NOMO-1 treated with DMSO at 0.1 percent for 48 hours (cell line): ENCODE data around the gene UQCC2.

ENCODE experiments used
- DNase-seq: peaks from one replicate; lab custom pipeline; 2025; ENCODE audit not compliant: unreplicated experiment; lab: John Stamatoyannopoulos, UW

UQCC2 gene

DNA sequence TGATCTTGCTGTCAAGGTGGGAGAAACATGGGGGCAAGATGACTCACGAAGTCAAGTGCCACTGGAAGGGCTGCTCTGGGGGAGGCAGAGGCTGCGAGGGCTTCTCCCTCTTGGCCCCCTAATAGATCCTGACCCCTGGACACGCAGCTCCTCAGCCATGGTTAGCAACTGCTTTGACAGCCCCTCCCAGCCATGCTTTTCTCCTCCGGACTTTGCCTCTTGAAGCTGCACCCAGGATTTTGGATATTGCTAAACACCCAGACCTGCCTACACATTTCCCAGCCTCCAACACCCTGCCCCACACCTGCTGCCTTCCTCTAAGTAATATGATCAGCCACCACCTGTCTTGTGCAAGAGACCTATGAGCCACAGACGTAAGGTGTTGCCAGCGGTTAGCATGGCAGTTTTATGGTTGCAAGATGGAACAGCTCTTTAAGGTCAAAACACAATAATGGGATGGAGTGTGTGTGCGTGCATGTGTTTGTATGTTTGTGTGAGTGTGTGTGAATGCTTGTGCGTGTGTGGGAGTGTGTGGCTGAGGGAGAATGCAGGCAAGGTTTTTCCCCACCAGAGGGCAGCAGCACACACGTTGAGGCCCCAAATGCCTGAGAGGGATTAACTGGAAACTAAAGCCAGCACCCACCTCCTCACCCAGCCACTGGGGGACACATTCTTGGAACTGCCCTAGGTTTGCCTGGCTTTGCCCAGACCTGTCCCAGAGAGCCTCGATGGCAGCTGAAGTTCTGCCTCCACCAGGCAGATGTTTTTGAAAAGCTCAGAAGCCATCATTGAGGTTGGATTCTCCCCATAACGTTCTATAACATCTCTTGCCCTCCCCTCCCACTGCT, 32.7 kb upstream of the UQCC2 start:
- DNase-seq: peak; percentile 45

DNA sequence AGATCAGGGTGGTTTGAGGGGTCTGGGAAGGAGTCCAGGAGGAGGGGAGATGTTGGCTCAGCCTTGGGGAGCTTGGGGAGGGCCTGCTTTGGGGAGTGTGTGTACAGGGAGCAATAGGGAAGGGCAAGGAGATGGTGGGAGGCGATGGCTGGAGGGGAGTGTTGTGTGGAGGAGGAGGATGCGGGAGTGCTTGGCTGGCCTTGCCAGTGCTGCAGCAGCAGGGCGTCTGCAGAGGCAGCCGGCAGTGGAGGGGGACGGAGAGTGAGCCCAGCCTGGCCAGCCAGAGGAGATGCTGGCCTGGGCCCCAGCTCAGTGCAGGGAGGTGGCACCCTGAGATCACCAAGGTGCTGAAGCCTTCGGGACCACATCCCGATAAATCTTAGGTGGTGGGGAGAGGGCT, 31.3 kb upstream of the UQCC2 start:
- no peak for DNase-seq

DNA sequence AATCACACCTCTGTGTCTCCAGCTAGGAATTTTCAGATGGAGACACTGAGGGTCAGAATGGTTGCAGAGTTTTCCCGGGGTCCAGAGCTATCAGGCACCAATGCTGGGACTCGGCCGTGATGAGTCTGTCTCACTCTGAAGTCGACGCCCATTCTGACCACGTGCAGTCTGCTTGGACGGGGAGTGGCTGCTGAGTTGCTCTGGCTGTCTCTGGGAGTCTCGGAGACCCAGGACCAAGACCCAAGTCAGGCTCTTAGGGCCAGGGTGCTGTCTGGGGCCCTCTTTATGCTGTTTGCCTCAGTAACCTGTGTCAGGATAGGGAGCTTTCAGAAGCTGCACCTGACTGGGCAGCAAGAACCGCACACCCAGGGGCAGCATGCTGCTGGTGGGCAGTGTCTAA, 30.6 kb upstream of the UQCC2 start:
- DNase-seq: no peak

DNA sequence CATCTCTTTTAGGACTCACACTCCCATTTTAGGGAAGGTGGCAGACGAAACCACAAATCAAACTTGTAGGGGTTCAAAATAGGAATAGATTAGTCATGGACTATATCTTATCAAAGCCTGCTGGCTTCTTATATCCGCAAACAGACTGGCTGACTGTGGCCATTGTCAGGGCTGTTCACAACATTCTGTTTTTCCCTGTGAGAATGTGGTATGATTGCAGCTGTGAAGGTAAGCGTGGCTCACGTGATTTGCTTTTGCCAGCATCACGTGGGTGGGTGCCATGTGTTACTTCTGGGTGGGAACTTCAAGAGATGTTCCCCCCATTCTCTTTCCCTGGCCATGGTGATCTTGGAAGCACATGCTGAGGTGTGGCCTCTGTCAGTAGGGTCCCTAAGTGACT, 29.3 kb upstream of the UQCC2 start:
- DNase-seq: no peak

DNA sequence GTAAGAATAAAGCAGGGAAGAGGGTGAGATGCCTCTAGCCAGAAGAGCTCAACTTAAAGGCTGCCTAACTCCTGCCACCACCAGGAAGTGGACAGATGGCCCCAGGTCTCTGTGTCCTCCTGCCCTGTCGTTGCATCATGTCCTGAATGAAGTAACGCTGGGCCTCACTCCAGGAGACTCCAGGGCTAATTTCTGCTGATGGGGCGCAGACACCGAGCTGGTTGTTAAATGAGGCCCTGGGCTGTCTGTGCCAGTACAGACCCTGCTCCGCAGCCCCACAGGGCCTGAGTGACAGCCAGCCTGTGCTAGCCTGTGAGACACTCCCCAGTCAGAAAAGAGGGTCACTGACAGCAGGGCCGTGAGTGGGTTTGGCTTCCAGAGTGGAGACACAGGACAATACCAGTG, 28.7 kb upstream of the UQCC2 start:
- peak; percentile 6 for DNase-seq

DNA sequence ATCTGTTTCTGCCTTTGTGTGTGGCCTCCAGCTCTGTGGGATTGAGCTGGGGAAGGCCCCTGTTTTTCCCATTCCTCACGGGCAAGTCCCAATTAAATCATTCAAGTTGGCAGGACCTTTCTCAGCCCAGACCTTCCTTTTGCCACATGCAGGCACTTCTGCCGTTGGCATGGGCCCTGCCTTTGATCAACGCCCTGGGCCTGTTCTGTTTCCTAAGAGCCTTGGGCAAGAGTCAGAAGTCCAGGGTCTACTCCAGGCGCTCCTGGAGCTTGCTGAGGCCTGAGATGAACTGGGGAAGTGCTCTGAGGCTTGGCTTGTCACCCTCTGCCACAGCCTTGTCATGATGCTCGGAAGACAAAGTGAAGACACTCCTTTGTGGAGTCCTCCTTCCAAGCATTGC, 28.1 kb upstream of the UQCC2 start:
- no peak for DNase-seq

DNA sequence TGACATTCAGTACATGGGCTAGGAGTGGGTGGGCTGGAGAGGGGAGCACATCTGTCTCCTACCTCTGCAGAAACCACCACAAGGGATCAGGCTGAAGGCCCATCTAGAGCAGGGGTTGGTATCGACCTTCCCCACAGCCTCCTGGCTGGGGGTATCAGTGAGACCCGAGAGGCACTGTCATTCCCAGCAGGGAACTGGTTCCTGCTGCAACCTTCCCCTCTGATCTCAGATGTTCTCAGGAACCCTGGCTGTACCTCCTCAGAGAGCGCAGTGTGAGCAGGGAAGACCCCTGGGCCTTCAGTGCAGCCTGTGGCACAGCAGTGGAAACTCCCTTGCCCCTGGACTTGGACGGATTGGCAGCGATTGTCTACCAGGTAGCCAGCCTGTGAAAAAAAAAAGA, 27.4 kb upstream of the UQCC2 start:
- DNase-seq: no peak

DNA sequence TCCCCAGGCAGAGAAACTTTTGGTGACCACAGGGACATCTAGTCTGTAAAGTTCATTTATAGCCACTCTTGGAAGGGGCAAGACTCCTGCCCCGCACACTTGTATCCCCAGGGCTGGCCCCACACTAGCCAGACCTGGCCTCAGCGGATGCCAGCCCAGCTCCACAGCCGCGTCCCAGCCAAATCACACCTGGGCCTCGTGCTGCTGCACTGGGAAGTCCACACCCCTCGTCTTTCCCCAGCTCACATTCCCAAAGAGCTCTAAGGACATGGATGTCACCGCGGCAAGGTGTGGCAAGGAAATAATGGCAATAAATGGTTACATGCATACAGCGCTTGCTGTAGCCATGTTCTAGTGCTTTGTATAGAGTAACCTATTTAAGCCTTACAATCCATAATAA, 26.7 kb upstream of the UQCC2 start:
- DNase-seq: no peak

DNA sequence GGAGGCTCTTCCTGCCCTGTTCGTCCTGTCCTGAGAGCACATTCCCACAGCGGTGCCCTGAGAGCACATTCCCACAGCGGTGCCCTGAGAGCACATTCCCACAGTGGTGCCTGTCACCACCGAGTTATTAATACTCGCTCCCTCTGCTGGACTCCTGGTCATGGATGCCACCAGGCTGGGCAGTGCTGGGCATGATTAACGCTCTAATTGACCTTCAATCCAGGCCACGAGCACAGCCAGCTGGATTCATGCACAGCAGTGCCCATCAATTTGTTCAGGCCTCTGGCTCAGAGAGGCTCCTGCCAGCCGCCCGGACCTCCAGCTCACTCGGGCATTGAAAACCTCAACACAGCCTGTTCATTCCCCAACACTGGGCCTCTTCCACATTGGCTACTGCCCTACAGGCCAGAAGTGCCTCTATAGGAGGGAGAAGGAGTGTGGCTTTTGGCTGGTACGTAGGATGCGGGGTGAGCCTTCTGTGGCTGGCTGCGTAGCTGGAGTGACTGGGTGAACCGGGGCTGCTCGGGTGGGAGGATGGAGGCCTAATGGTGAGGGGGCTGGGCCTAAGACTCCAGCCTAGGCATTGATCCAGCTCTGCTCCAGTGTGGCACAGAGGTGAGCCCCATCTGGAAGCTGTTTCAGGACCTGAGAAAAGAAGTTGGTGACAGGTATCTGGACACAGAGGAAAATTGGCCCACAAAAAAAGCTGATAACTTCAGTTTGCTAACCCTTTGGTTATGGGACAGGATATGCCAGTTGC, 25.9 kb upstream of the UQCC2 start:
- no peak for DNase-seq

DNA sequence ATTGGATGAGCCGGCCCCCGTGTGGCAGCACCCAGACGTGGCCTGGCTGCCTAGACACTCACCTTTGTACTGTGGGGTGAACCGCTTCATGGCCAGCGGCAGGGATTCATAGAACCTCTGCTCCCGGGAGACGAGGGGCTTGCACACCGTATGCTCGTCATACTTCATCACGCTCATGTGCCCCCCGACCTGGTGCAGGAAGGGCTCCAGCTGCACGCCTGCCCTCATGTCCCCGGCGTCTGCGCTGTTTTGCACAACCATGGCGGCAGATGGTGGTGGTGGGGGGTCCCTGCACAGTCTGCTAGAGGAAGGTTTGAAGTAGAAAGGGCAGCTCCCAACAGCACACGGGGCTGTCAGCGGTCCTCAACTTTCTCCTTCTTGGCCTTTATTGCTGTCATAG, 23.7 kb upstream of the UQCC2 start:
- no peak for DNase-seq

DNA sequence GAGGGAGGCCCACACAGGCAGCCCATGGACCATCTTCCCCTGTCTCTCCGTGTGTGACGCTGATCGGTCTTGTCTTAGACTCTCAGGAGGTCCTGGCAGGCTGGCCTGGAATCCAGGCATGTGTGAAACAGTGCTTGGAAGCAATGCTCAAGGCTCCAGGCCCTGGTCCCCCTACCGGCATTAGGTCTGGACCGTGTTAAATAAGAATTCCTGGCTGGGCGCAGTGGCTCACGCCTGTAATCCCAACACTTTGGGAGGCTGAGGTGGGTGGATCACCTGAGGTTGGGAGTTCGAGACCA, 22.2 kb upstream of the UQCC2 start:
- no peak for DNase-seq

DNA sequence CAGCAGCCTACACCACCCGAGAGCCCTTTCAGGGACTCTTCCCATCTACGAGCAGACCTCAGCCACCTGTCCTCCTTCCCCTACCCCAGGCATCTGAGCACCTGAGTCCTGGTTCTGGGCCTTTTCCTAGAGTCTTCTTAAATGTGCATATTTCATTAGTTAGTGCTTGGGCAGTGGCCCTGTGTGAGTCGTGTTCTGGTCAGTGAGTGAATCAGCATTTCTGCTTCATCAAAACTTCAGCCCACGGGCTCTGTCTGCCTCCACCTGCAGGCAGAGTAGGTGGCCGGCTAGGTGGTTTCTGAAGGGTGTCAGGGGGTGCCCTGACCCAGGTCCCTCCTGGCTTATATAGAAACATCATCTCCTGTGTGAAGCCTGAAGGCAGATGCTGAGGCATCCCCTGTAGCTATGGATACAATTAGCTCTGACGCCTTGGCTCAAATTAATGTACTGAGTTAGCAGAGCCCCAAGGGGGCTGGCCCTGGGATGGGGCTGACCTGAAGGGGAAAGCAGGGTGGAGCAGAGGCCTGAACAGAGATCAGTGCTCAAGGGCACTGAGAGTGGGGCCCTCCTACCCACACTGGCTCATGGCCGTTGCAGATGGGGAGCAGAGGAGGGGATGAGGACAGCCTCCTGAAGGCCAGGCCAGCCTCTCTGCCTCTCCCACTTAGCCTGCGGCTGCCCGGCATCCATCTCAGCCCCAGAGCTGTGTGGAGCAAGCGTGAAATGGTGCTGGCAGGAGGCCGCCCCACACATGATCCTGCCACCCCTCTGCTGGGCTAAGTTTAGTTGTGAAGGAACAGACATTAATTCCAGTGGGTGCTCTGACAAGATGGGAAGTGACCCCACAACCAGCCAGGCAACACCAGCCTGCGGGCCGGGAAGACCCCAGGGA, 21.6 kb upstream of the UQCC2 start:
- no peak for DNase-seq

DNA sequence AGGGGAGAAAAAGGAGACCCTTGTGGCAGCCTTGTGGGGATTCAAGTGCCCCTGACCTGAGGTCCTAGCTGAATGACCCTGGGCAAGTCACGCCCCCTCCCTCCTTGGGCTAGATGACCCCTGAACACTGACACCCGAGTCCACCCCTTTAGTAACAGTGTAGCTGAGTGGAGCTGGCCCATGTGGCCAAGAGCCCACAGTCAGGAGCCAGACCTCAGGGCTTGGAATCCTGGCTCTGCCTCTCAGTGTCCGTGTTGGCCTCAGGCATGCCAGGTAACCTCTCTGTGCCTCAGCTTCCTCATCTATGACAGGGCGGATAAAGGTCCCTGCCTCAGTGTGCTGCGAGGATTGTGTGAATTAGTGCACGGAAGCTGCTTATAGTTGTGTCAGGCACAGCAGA, 20.9 kb upstream of the UQCC2 start:
- DNase-seq: no peak

DNA sequence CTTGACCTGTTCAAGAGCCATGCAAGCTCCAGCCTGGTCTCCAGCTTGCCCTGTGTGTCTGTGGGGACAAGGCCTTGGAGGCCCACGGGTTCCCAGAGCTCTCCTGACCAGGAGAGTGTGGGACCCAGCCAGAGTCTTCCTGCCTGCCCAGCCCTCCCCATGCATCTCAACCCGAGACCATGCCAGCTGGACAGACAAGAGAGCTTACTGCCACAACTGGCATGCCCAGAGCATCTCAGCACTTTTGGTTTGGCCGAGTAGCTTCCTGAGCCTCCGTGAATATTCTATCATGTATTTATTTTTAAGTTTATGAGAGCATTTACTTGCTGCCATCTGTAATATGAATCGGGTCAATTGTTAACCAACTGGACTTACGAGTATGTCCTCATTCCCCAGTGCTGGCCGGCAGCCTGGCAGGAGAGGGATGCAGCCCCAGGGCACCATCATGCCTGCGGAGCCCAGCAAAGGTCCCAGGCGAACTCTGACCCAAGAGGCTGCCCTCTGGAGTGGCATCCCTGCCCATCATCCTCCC, 20.3 kb upstream of the UQCC2 start:
- no peak for DNase-seq

DNA sequence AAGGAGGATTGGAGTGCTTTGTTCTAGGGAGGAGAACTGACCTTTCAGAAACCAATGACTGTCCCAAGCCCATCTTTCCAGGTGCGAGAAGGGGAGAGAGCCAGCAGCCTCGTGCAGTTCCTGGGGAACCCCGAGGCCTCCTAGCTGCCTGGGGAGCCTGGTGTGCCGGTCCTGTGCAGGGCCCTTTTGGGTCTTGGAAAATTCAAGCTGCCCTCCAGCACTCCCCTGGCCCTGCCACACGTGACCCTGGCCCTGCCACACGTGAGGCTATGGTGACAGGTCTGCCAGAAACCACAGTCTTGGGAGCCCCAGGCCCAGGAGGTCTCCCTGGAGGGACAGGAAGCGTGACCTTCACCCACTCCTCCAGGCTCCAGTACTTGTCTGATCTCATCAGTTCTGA, 19.5 kb upstream of the UQCC2 start:
- no peak for DNase-seq

DNA sequence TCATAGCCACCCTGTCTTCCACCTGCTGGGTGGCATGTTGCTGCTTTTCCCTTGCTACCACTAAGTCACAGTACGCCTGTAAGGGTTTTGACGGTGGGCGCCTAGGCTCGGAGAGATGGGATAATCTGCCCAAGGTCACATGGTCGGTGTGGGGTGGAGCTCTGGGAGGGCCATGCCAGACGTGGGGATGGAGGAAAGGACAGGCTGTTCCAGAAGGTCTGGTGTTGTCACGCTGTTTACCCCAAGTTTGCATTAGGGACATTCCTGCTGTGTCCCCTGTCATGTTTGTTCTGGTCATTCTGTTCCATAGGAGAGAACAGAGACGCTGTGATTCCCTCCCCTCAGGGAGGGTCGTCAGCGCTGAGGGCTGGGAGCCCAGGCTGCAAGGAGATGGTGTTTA, 19.1 kb upstream of the UQCC2 start:
- no peak for DNase-seq

DNA sequence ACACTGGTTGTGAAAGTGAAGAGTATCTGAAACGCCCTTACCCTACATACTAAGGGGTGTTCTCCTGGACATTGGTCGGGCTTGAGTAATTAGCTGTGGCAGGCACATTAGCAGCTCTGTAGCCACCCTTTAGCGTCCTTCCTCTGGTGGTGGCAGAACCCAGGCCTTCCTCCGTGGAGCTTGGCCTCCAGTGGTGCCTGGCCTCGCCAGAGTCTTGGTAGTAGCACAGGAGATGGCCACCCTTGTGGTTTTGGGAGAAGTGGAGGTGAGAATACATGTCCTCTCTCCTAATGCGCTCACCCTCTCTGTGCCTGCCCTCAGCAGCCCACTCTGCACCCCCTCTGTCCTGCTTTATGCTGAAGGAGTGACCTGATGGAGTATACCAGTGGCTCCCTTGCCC, 17.6 kb upstream of the UQCC2 start:
- no peak for DNase-seq

DNA sequence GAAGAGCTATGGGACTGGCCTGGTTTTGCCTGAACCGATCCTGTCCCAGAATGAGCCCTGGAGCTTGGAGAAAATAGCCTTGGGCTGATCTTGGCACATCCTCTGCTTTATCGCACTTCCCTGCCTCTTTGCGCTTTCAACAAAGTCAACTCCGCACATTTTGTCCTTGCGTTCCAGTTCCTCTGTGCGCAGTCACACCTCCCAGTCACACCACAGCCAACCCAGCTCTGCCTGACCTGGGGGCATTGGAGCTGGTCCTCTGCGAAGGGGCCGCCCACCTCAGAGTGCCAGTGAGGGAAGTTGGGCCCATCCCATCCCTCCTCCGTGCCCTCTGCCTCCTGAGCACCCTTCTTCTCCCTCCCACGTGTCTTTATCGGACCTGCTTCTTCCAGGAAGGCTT, 16.9 kb upstream of the UQCC2 start:
- no peak for DNase-seq

DNA sequence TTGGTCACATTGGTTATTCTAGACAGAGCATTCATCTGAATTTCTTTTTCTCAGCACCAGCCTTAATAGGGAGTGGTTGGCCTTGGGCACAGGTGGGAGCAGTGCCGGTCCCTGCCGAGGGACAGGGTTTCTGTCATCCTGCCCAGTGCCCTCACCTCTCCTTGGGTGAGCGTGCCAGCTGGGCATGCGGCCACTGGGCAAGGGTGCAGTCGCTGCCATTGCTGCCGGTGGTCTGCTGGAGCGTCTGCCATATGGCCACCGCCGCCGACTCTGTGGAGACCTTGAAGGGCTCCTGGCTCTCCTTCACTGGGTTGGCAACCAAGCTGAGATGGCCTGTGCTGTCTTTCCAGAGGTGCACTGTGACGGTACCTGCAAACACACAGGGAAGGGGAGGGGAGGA, 16.4 kb upstream of the UQCC2 start:
- DNase-seq: no peak

DNA sequence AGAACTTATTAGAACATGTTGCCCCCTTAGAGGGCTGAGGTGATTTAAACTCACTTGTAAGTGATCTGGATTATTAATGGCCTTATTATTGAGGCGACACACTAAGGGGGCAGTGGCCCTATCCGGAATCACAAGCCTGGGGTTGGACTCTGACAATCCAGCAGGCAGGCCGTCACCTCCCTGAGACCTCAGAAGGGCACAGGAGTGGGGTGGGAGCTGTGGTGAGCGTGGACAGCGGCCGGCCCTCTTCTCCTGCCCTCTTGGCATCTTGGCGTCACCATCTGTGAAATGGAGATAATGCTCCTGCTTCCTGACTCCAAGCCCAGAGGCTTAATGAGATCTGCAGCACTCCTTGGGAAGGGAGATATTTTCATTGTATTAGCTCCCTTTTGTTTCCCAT, 15.6 kb upstream of the UQCC2 start:
- DNase-seq: no peak

DNA sequence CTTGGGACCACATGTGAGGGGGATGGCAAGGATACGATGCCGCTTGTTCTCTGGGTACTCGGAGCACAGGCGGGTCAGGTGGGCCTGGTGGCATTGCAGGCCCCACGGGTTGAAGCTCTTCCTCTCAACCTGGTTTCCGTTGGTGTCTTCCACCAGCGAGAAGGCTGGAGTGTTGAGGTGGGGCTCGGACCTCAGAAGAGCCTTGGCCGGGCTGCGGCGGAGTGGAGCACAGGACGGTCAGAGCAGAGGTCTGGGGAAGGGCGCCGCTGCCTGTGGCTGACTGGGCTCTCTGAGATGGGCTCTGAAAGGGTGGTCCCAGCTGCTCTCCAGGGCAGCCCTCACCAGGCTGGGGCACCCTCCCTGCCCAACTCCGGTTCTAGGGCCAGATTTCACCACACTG, 15.2 kb upstream of the UQCC2 start:
- no peak for DNase-seq
